Endothelial cell (in vitro differentiated cells): ENCODE results near the gene SLC24A3. TPM values are rescaled to one million over a fixed set of nuclear protein-coding genes. Genes with fewer than 3 reads are reported as not detected.

Experiments
- DNase-seq: peaks from one replicate; pipeline ENCODE4 v3.0.0; 2021; ENCODE audit warnings: low spot score
- H3K27ac Mint-ChIP-seq: one replicate; pipeline ENCODE4 v1.8.0; 2021; ENCODE audit warnings: mixed read lengths, inconsistent platforms; ENCODE audit not compliant: unreplicated experiment
- H3K27me3 Mint-ChIP-seq: one replicate; pipeline ENCODE4 v1.8.0; 2021; ENCODE audit warnings: mild to moderate bottlenecking, moderate library complexity, mixed read lengths, inconsistent platforms; ENCODE audit not compliant: unreplicated experiment
- H3K36me3 Mint-ChIP-seq: one replicate; pipeline ENCODE4 v1.8.0; 2021; ENCODE audit warnings: mild to moderate bottlenecking, low read depth, mixed read lengths, inconsistent platforms; ENCODE audit not compliant: unreplicated experiment
- H3K4me1 Mint-ChIP-seq: one replicate; pipeline ENCODE4 v1.8.0; 2021; ENCODE audit warnings: mild to moderate bottlenecking, mixed read lengths, inconsistent platforms; ENCODE audit not compliant: unreplicated experiment
- H3K4me3 Mint-ChIP-seq: one replicate; pipeline ENCODE4 v1.8.0; 2021; ENCODE audit warnings: mild to moderate bottlenecking, mixed read lengths, inconsistent platforms; ENCODE audit not compliant: unreplicated experiment
- H3K9me3 Mint-ChIP-seq: one replicate; pipeline ENCODE4 v1.8.0; 2021; ENCODE audit warnings: mixed read lengths, inconsistent platforms; ENCODE audit not compliant: unreplicated experiment
- CTCF ChIP-seq: fragments of 200-600 bp; sonication (generic); IDR thresholded peaks from one replicate; pipeline ENCODE4 v1.5.0; 2021; ENCODE audit warnings: antibody characterized with exemption; ENCODE audit not compliant: unreplicated experiment
- total RNA-seq: library from RNA; stranded (reverse); fragmentation: NEBNext Ultra II Directional; extraction: Animal tissue kit (Norgen Biotek cat#: 25700); gene quantifications from one replicate; pipeline ENCODE4 v1.2.1, GENCODE V29; 2021; ENCODE audit not compliant: unreplicated experiment

The SLC24A3 gene
- total RNA-seq, 1 donor from 2014 or later: 0.15 TPM

GRCh38 chr20:19344341-19344740 is 131.9 kb downstream of the SLC24A3 start:
- no peak for TF ChIP-seq CTCF
- no peaks in the 10 kb centered on the region for H3K4me1 Mint-ChIP-seq
- peaks cover 5% of the 10 kb centered on the region for H3K27me3 Mint-ChIP-seq
- no peak overlapping the region for H3K27ac Mint-ChIP-seq
- H3K9me3 Mint-ChIP-seq: no peaks in the 10 kb centered on the region
- no peaks in the 10 kb centered on the region for H3K36me3 Mint-ChIP-seq
- H3K4me3 Mint-ChIP-seq: no peak overlapping the region
- DNase-seq: no peak

- Mint-ChIP-seq H3K27me3 (peaks cover 1% of the 10 kb centered on the region), H3K36me3 (no peaks in the 10 kb centered on the region), H3K9me3 (no peaks in the 10 kb centered on the region), H3K27ac (no peak overlapping the region), H3K4me3 (no peak overlapping the region), H3K4me1 (no peaks in the 10 kb centered on the region)
- no peak for TF ChIP-seq CTCF
- DNase-seq: no peak
These were observed 135.6 kb downstream of the SLC24A3 start for GRCh38 chr20:19347943-19348456.

- no peak for DNase-seq
- no peaks in the 10 kb centered on the region for H3K9me3 Mint-ChIP-seq
- TF ChIP-seq CTCF: no peak
- no peaks in the 10 kb centered on the region for H3K4me1 Mint-ChIP-seq
- peaks cover 1% of the 10 kb centered on the region for H3K27me3 Mint-ChIP-seq
- H3K36me3 Mint-ChIP-seq: no peaks in the 10 kb centered on the region
- no peak overlapping the region for H3K27ac Mint-ChIP-seq
- no peak overlapping the region for H3K4me3 Mint-ChIP-seq
These were observed 136.1 kb downstream of the SLC24A3 start for GRCh38 chr20:19348582-19348981.

- DNase-seq: no peak
- Mint-ChIP-seq H3K4me3 (no peak overlapping the region), H3K4me1 (no peaks in the 10 kb centered on the region), H3K27me3 (peaks cover 2% of the 10 kb centered on the region), H3K9me3 (no peaks in the 10 kb centered on the region), H3K36me3 (no peaks in the 10 kb centered on the region), H3K27ac (no peak overlapping the region)
- TF ChIP-seq CTCF: no peak
These were observed 137.4 kb downstream of the SLC24A3 start for GRCh38 chr20:19349879-19350278.

DNA sequence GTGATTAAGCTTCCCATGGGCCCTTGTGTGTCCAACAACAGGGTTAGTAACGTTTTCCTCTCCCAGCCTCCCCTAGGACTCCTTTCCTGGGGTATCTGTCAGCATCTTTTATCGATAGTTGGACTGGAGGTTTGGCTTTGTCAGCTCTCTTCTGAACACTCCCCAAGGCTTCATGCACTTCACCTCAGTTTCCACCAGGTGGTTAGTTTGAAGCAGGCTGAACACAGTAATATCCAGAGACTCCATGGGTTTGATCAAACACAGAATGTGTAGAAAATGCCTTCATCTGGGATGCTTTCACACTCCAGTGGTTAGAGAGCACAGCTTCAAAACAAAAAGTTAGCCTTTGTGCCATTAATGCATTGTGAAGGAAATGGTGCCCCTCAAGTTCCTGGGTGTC is 139.1 kb downstream of the SLC24A3 start:
- no peaks in the 10 kb centered on the region for H3K36me3 Mint-ChIP-seq
- no peak overlapping the region for H3K27ac Mint-ChIP-seq
- no peak for TF ChIP-seq CTCF
- no peak overlapping the region for H3K4me3 Mint-ChIP-seq
- peaks cover 1% of the 10 kb centered on the region for H3K27me3 Mint-ChIP-seq
- DNase-seq: no peak
- no peaks in the 10 kb centered on the region for H3K9me3 Mint-ChIP-seq
- H3K4me1 Mint-ChIP-seq: no peaks in the 10 kb centered on the region
